Panc1 (cell line): ENCODE results near the gene SOBP.
"Not testable (repeated sequence)": the region's sequence is repeated elsewhere in the genome, so short reads cannot be mapped to it uniquely, and the experiment has no call there.

ENCODE experiments used
- CTCF ChIP-seq: fragments of 450-650 bp; IDR thresholded peaks from 2 replicates; pipeline ENCODE4 v1.5.1; 2017; ENCODE audit warnings: mild to moderate bottlenecking
- POLR2AphosphoS5 ChIP-seq: IDR thresholded peaks from 2 replicates; pipeline ENCODE4 v1.6.1; 2012; ENCODE audit warnings: mild to moderate bottlenecking, low read depth, low read length, moderate library complexity
- TCF7L2 ChIP-seq: IDR thresholded peaks from 2 replicates; pipeline ENCODE4 v1.6.1; 2011; ENCODE audit warnings: mild to moderate bottlenecking, low read depth, low read length, inconsistent platforms

- TF ChIP-seq CTCF, POLR2AphosphoS5, TCF7L2: not testable (repeated sequence)
Observed at GRCh38 chr6:107520706-107521105, 30.8 kb downstream of the SOBP start.
